Neural progenitor cell (in vitro differentiated cells): ENCODE results near the gene LYPD6B.

ENCODE experiments used
- CTCF ChIP-seq: fragments of 200-600 bp; sonication (generic); IDR thresholded peaks from 2 replicates; pipeline ENCODE4 v1.5.1; 2017; ENCODE audit warnings: antibody characterized with exemption, mild to moderate bottlenecking
- EZH2phosphoT487 ChIP-seq: fragments of 200-600 bp; sonication (generic); IDR thresholded peaks from 2 replicates; pipeline ENCODE4 v1.6.1; 2017; ENCODE audit warnings: antibody characterized with exemption

GRCh38 chr2:149031396-149031795 lies 7.1 kb upstream of the LYPD6B start:
- no peak for TF ChIP-seq CTCF
- TF ChIP-seq EZH2phosphoT487 = no peak
